ENCODE data around the gene HPRT1. TPM values are rescaled to one million over a fixed set of nuclear protein-coding genes. Genes with fewer than 3 reads are reported as not detected.
"Not testable (repeated sequence)": the region's sequence is repeated elsewhere in the genome, so short reads cannot be mapped to it uniquely, and the experiment has no call there.

HPRT1 gene
- total RNA-seq, 1 donor: 16.6 TPM

GRCh38 chrX:134459683-134460004, 321 bp upstream of the HPRT1 start:
- H3K4me3 ChIP-seq (ENCODE audit: low read length): peak overlapping the region; percentile 36
- peaks cover 13% of the 10 kb centered on the region for H3K4me1 ChIP-seq (ENCODE audit: insufficient read depth, low read length)
- H3K27me3 ChIP-seq (ENCODE audit: insufficient read depth, low read length): no peaks in the 10 kb centered on the region
- H3K9me3 ChIP-seq (ENCODE audit: low read depth, low read length): no peaks in the 10 kb centered on the region

DNA sequence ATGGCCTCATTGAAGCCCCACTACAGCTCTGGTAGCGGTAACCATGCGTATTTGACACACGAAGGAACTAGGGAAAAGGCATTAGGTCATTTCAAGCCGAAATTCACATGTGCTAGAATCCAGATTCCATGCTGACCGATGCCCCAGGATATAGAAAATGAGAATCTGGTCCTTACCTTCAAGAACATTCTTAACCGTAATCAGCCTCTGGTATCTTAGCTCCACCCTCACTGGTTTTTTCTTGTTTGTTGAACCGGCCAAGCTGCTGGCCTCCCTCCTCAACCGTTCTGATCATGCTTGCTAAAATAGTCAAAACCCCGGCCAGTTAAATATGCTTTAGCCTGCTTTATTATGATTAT, 876 bp downstream of the HPRT1 start:
- Histone ChIP-seq H3K4me1 (ENCODE audit: insufficient read depth, low read length) (peaks cover 13% of the 10 kb centered on the region), H3K27me3 (ENCODE audit: insufficient read depth, low read length) (no peaks in the 10 kb centered on the region), H3K4me3 (ENCODE audit: low read length) (peak overlapping the region; percentile 56), H3K9me3 (ENCODE audit: low read depth, low read length) (no peaks in the 10 kb centered on the region)

GRCh38 chrX:134461437-134461836, 1.5 kb downstream of the HPRT1 start:
- Histone ChIP-seq H3K9me3 (ENCODE audit: low read depth, low read length) (no peaks in the 10 kb centered on the region), H3K27me3 (ENCODE audit: insufficient read depth, low read length) (no peaks in the 10 kb centered on the region), H3K4me1 (ENCODE audit: insufficient read depth, low read length) (peaks cover 13% of the 10 kb centered on the region), H3K4me3 (ENCODE audit: low read length) (no peak overlapping the region)

DNA sequence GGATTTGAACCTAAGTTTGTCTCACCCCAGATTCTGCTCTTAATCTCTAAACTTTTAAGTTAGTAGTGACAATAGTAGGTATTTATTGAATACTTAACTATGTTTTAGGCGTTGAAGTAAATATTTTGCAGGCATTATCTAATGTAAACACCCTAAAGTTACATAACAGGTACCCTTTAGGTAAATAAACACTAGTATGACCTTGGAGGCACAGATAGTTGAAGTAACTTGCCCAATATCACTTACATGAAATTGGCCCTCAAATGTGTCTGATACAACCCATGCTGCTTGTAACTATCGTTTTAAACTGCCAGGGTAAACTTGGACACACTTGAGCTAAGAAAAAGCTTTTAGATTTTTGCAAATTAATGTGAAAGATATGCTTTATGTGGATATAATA, 3.0 kb downstream of the HPRT1 start:
- H3K4me1 ChIP-seq (ENCODE audit: insufficient read depth, low read length): peaks cover 13% of the 10 kb centered on the region
- no peak overlapping the region for H3K4me3 ChIP-seq (ENCODE audit: low read length)
- no peaks in the 10 kb centered on the region for H3K27me3 ChIP-seq (ENCODE audit: insufficient read depth, low read length)
- no peaks in the 10 kb centered on the region for H3K9me3 ChIP-seq (ENCODE audit: low read depth, low read length)

- peaks cover 13% of the 10 kb centered on the region for H3K4me1 ChIP-seq (ENCODE audit: insufficient read depth, low read length)
- not testable (repeated sequence) for H3K27me3 ChIP-seq (ENCODE audit: insufficient read depth, low read length); H3K9me3 ChIP-seq (ENCODE audit: low read depth, low read length); H3K4me3 ChIP-seq (ENCODE audit: low read length)
Observed at GRCh38 chrX:134464453-134464852, 4.5 kb downstream of the HPRT1 start.

- Histone ChIP-seq H3K4me3 (ENCODE audit: low read length) (no peak overlapping the region), H3K27me3 (ENCODE audit: insufficient read depth, low read length) (no peaks in the 10 kb centered on the region), H3K9me3 (ENCODE audit: low read depth, low read length) (no peaks in the 10 kb centered on the region), H3K4me1 (ENCODE audit: insufficient read depth, low read length) (peaks cover 3% of the 10 kb centered on the region)
Observed at GRCh38 chrX:134469486-134469885, 9.5 kb downstream of the HPRT1 start.

GRCh38 chrX:134470013-134470412, 10.0 kb downstream of the HPRT1 start:
- Histone ChIP-seq H3K27me3 (ENCODE audit: insufficient read depth, low read length) (no peaks in the 10 kb centered on the region), H3K4me3 (ENCODE audit: low read length) (no peak overlapping the region), H3K9me3 (ENCODE audit: low read depth, low read length) (no peaks in the 10 kb centered on the region), H3K4me1 (ENCODE audit: insufficient read depth, low read length) (peaks cover 3% of the 10 kb centered on the region)

DNA sequence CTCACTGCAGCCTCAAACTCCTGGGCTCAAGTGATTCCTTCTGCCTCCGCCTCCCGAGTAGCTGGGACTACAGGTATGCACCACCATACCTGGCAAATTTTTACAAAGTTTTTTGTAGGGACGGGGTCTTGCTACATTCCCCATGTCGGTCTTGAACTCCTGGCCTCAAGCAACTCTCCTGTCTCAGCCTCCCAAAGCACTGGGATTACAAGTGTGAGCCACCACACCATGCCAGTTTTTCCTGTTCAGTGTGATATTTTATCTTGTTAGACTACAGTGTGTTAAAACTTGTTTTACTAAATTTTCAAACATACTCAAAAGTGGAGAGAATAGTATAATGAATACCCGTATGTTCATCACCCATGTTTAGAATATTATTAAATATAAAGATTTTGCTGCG, 12.1 kb downstream of the HPRT1 start:
- peaks cover 3% of the 10 kb centered on the region for H3K4me1 ChIP-seq (ENCODE audit: insufficient read depth, low read length)
- H3K4me3 ChIP-seq (ENCODE audit: low read length): no peak overlapping the region
- no peaks in the 10 kb centered on the region for H3K9me3 ChIP-seq (ENCODE audit: low read depth, low read length)
- no peaks in the 10 kb centered on the region for H3K27me3 ChIP-seq (ENCODE audit: insufficient read depth, low read length)

GRCh38 chrX:134476284-134476683, 16.3 kb downstream of the HPRT1 start:
- Histone ChIP-seq H3K9me3 (ENCODE audit: low read depth, low read length) (no peaks in the 10 kb centered on the region), H3K27me3 (ENCODE audit: insufficient read depth, low read length) (no peaks in the 10 kb centered on the region), H3K4me1 (ENCODE audit: insufficient read depth, low read length) (no peaks in the 10 kb centered on the region), H3K4me3 (ENCODE audit: low read length) (no peak overlapping the region)

GRCh38 chrX:134478374-134478773, 18.4 kb downstream of the HPRT1 start:
- Histone ChIP-seq H3K4me1 (ENCODE audit: insufficient read depth, low read length) (no peaks in the 10 kb centered on the region), H3K4me3 (ENCODE audit: low read length) (no peak overlapping the region), H3K27me3 (ENCODE audit: insufficient read depth, low read length) (no peaks in the 10 kb centered on the region), H3K9me3 (ENCODE audit: low read depth, low read length) (no peaks in the 10 kb centered on the region)

GRCh38 chrX:134480061-134480460, 20.1 kb downstream of the HPRT1 start:
- no peaks in the 10 kb centered on the region for H3K9me3 ChIP-seq (ENCODE audit: low read depth, low read length)
- no peaks in the 10 kb centered on the region for H3K4me1 ChIP-seq (ENCODE audit: insufficient read depth, low read length)
- no peaks in the 10 kb centered on the region for H3K27me3 ChIP-seq (ENCODE audit: insufficient read depth, low read length)
- H3K4me3 ChIP-seq (ENCODE audit: low read length): no peak overlapping the region

GRCh38 chrX:134481339-134481738, 21.4 kb downstream of the HPRT1 start:
- Histone ChIP-seq H3K27me3 (ENCODE audit: insufficient read depth, low read length) (no peaks in the 10 kb centered on the region), H3K4me3 (ENCODE audit: low read length) (no peak overlapping the region), H3K4me1 (ENCODE audit: insufficient read depth, low read length) (no peaks in the 10 kb centered on the region), H3K9me3 (ENCODE audit: low read depth, low read length) (no peaks in the 10 kb centered on the region)

- H3K9me3 ChIP-seq (ENCODE audit: low read depth, low read length): no peaks in the 10 kb centered on the region
- no peaks in the 10 kb centered on the region for H3K4me1 ChIP-seq (ENCODE audit: insufficient read depth, low read length)
- no peaks in the 10 kb centered on the region for H3K27me3 ChIP-seq (ENCODE audit: insufficient read depth, low read length)
- H3K4me3 ChIP-seq (ENCODE audit: low read length): no peak overlapping the region
Observed at GRCh38 chrX:134482371-134482770, 22.4 kb downstream of the HPRT1 start.

GRCh38 chrX:134484039-134484438, 24.1 kb downstream of the HPRT1 start:
- Histone ChIP-seq H3K4me3 (ENCODE audit: low read length) (no peak overlapping the region), H3K27me3 (ENCODE audit: insufficient read depth, low read length) (no peaks in the 10 kb centered on the region), H3K4me1 (ENCODE audit: insufficient read depth, low read length) (no peaks in the 10 kb centered on the region), H3K9me3 (ENCODE audit: low read depth, low read length) (no peaks in the 10 kb centered on the region)

GRCh38 chrX:134501941-134502340, 42.0 kb downstream of the HPRT1 start:
- no peaks in the 10 kb centered on the region for H3K27me3 ChIP-seq (ENCODE audit: insufficient read depth, low read length)
- H3K4me1 ChIP-seq (ENCODE audit: insufficient read depth, low read length): no peaks in the 10 kb centered on the region
- H3K9me3 ChIP-seq (ENCODE audit: low read depth, low read length): no peaks in the 10 kb centered on the region
- H3K4me3 ChIP-seq (ENCODE audit: low read length): no peak overlapping the region

DNA sequence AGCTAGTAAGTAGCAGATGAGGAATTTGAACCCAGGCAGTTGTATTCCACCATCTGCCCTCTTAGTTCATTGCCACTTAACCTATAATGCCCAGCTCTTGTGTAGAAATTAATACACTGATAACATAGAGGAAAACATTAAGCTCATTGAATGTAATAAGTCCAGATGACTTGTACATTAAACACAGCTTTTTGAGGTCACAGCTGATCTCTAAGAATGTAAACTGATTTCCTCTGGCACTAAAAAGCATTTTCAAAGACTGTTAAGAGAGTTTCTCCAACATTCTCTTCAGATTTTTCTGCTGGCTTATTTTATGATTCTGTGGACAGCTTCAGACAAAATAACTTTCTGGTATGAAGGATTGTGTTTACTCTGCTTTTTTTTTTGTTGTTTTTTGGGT, 42.7 kb downstream of the HPRT1 start:
- Histone ChIP-seq H3K27me3 (ENCODE audit: insufficient read depth, low read length) (no peaks in the 10 kb centered on the region), H3K4me1 (ENCODE audit: insufficient read depth, low read length) (no peaks in the 10 kb centered on the region), H3K9me3 (ENCODE audit: low read depth, low read length) (no peaks in the 10 kb centered on the region), H3K4me3 (ENCODE audit: low read length) (no peak overlapping the region)

DNA sequence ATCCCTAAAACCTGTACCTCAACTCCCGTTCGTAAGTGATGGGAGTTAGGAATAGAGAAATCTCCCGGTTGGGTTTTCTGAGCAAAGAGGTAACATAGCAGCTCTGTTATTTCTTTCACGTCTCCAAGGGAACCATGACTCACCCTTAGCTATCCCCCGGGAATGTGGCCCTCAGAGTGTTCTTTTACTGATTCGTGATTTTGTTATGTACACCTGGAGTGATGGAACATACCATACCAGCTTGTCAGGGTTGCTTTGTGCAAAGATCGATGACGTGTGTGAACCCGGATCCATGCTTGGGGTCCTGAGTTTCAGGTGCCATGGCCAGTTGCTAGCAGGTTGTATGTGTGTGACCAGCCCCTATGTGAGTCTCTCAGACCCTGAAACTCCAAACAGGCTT, 52.6 kb downstream of the HPRT1 start:
- no peaks in the 10 kb centered on the region for H3K4me1 ChIP-seq (ENCODE audit: insufficient read depth, low read length)
- no peak overlapping the region for H3K4me3 ChIP-seq (ENCODE audit: low read length)
- no peaks in the 10 kb centered on the region for H3K27me3 ChIP-seq (ENCODE audit: insufficient read depth, low read length)
- H3K9me3 ChIP-seq (ENCODE audit: low read depth, low read length): no peaks in the 10 kb centered on the region

All from mononuclear cell (primary cell).